K562 (cell line): Measurements from ENCODE around the gene HSPA4L. TPM values are rescaled to one million over a fixed set of nuclear protein-coding genes. Genes with fewer than 3 reads are reported as not detected.

Experiments used
- CBFA2T3 ChIP-seq: fragments of 450-650 bp; IDR thresholded peaks from 2 replicates; pipeline ENCODE4 v1.6.1; 2017
- CBX2 ChIP-seq: fragments of 200-600 bp; sonication (generic); IDR thresholded peaks from one replicate; pipeline ENCODE4 v1.6.1; 2012; ENCODE audit warnings: mild to moderate bottlenecking, low read length, inconsistent platforms; ENCODE audit not compliant: insufficient read depth, poor library complexity, severe bottlenecking
- CBX3 ChIP-seq, 2 experiments: IDR thresholded peaks; 1 replicate in 1 of 2; 2 replicates in 1 of 2; pipeline ENCODE4 v1.6.1; 2012; ENCODE audit warnings: inconsistent platforms in 2 of 2, low read length in 2 of 2, borderline replicate concordance in 1 of 2, control low read depth in 1 of 2
- EGR1 ChIP-seq: fragments of 450-650 bp; conservative IDR thresholded peaks from 2 replicates; pipeline ENCODE4 v1.6.1; 2017; ENCODE audit warnings: mild to moderate bottlenecking
- EP400 ChIP-seq: fragments of 450-650 bp; IDR thresholded peaks from 2 replicates; pipeline ENCODE4 v1.6.1; 2017; ENCODE audit warnings: antibody characterized with exemption, mild to moderate bottlenecking, moderate library complexity
- GATAD2A ChIP-seq: fragments of 450-650 bp; IDR thresholded peaks from 2 replicates; pipeline ENCODE4 v1.6.1; 2017
- HOXB6 ChIP-seq: fragments of 250-450 bp; sonication (Bioruptor Pico); IDR thresholded peaks from 2 replicates; pipeline ENCODE4 v1.5.1; 2022; ENCODE audit warnings: mild to moderate bottlenecking, borderline replicate concordance
- ILF3 ChIP-seq: fragments of 450-650 bp; IDR thresholded peaks from 2 replicates; pipeline ENCODE4 v1.6.1; 2018; ENCODE audit warnings: antibody characterized with exemption, mild to moderate bottlenecking, moderate library complexity, borderline replicate concordance
- MEF2A ChIP-seq: IDR thresholded peaks from 2 replicates; pipeline ENCODE4 v1.6.1; 2011; ENCODE audit warnings: low read depth, mild to moderate bottlenecking, low read length, moderate library complexity; ENCODE audit not compliant: control insufficient read depth
- MYBL2 ChIP-seq, 2 experiments: fragments of 450-650 bp in 1 of 2; sonication (generic) in 1 of 2; formaldehyde crosslinking in 1 of 2; IDR thresholded peaks; 2 replicates each; pipeline versions ENCODE4 v1.6.1 to v1.8.1; 2017 to 2022; ENCODE audit warnings: borderline replicate concordance in 1 of 2, inconsistent platforms in 1 of 2, low read depth in 1 of 2, mild to moderate bottlenecking in 1 of 2, missing genetic modification reagents in 1 of 2, moderate library complexity in 1 of 2
- NR2C1 ChIP-seq, 2 experiments: fragments of 450-650 bp; IDR thresholded peaks; 2 replicates each; pipeline ENCODE4 v1.6.1; 2017; ENCODE audit warnings: mild to moderate bottlenecking in 2 of 2, antibody characterized with exemption in 1 of 2, inconsistent platforms in 1 of 2, missing compliant biosample characterization in 1 of 2, missing genetic modification characterization in 1 of 2
- NUFIP1 ChIP-seq: fragments of 450-650 bp; IDR thresholded peaks from 2 replicates; pipeline ENCODE4 v1.6.1; 2018; ENCODE audit not compliant: partially characterized antibody
- PRMT5 ChIP-seq: sonication (generic); formaldehyde crosslinking; IDR thresholded peaks from 2 replicates; pipeline ENCODE4 v1.5.0; 2020; ENCODE audit warnings: missing genetic modification reagents
- RBM17 ChIP-seq: fragments of 200-400 bp; formaldehyde crosslinking; IDR thresholded peaks from 2 replicates; pipeline ENCODE4 v1.6.1; 2017; ENCODE audit warnings: low read depth, mild to moderate bottlenecking, low read length, borderline replicate concordance
- SP1 ChIP-seq: sonication (generic); formaldehyde crosslinking; IDR thresholded peaks from 2 replicates; pipeline ENCODE4 v1.8.1; 2022; ENCODE audit warnings: mild to moderate bottlenecking, missing genetic modification reagents
- TAF9B ChIP-seq: fragments of 450-650 bp; IDR thresholded peaks from 2 replicates; pipeline ENCODE4 v1.6.1; 2018; ENCODE audit warnings: mild to moderate bottlenecking; ENCODE audit not compliant: partially characterized antibody
- TBL1XR1 ChIP-seq, 2 experiments: IDR thresholded peaks; 2 replicates each; pipeline ENCODE4 v1.6.1; 2012; ENCODE audit warnings: improper control_type of control experiment in 2 of 2, low read length in 2 of 2, mild to moderate bottlenecking in 1 of 2
- ZNF165 ChIP-seq: fragments of 250-450 bp; sonication (Bioruptor Pico); IDR thresholded peaks from 2 replicates; pipeline ENCODE4 v1.4.0; 2020; ENCODE audit warnings: borderline replicate concordance
- ZNF23 ChIP-seq: fragments of 250-450 bp; sonication (Bioruptor Pico); IDR thresholded peaks from 2 replicates; pipeline ENCODE4 v1.4.0; 2020; ENCODE audit warnings: mild to moderate bottlenecking
- ZNF41 ChIP-seq: fragments of 250-450 bp; sonication (Bioruptor Pico); conservative IDR thresholded peaks from 2 replicates; pipeline ENCODE4 v1.4.0; 2020; ENCODE audit warnings: mild to moderate bottlenecking
- polyA plus RNA-seq, 8 experiments: library from polyadenylated mRNA; depleted of rRNA in 4 of 8; stranded (reverse) in 5 of 8; unstranded in 3 of 8; fragments of >200 nt; fragmentation: Nextera tagmentation in 2 of 8; fragmentation: Illumina TruSeq in 1 of 8; extraction: Ambion mirVana in 2 of 8; extraction: Trizol in 1 of 8; gene quantifications; 2 replicates each; pipeline versions ENCODE4 v1.2.1 to v1.2.3, GENCODE V29; 2011 to 2014; ENCODE audit warnings: inconsistent platforms in 1 of 8, missing spikeins in 1 of 8
- total RNA-seq, 7 experiments: library from RNA; depleted of rRNA in 6 of 7; stranded (reverse); fragments of >200 nt in 6 of 7; fragmentation: Illumina TruSeq in 2 of 7; extraction: Trizol in 2 of 7; gene quantifications; 2 replicates each; pipeline versions ENCODE4 v1.2.1 to v1.2.3, GENCODE V29; 2011 to 2021; ENCODE audit warnings: low replicate concordance in 1 of 7
- TF ChIP-seq, protein P1 (sequence below): sonication (generic); formaldehyde crosslinking; IDR thresholded peaks from 2 replicates; pipeline ENCODE4 v1.8.1; 2023; ENCODE audit warnings: mild to moderate bottlenecking, missing genetic modification reagents
- TF ChIP-seq, protein P2 (sequence below): fragments of 450-650 bp; IDR thresholded peaks from 2 replicates; pipeline ENCODE4 v1.6.1; 2018; ENCODE audit warnings: mild to moderate bottlenecking, low read depth; ENCODE audit not compliant: partially characterized antibody
- TF ChIP-seq, protein P3 (sequence below): fragments of 250-450 bp; sonication (Bioruptor Pico); IDR thresholded peaks from 2 replicates; pipeline ENCODE4 v1.8.0; 2022; ENCODE audit warnings: moderate library complexity, mild to moderate bottlenecking, inconsistent platforms
- TF ChIP-seq, protein P4 (sequence below), 2 experiments: IDR thresholded peaks in 1 of 2; conservative IDR thresholded peaks in 1 of 2; 2 replicates each; pipeline ENCODE4 v1.6.1; 2016; ENCODE audit warnings: low read depth in 2 of 2, mild to moderate bottlenecking in 1 of 2, missing compliant biosample characterization in 1 of 2, missing genetic modification characterization in 1 of 2, moderate library complexity in 1 of 2

Gene HSPA4L
- total and polyA plus RNA-seq, 9 of the 15 experiments (the other 6 are each of a cell fraction or from before 2014, with no cell fraction given): 12.3 to 37.0 (median 21.7) TPM

DNA sequence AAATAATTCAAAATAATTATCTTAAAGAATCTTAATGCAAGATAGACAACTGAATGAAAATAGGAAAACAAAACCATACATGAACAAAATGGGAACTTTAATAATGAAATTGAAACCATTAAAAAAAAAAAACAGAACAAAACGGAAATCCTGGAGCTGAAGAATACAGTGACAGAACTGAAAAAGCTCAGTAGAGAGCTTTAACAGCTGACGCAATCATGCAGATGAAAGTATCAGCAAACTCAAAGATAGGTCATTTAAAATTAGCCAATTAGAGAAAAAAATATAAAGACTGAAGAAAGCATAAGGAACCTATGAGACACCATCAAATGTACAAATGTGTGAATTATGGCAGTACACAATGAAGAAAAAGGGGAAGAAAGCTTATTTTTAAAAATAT, 33.2 kb upstream of the HSPA4L start (continued):
- peak in 1 of 2 experiments; percentile 99; a peak in 2 of 3 replicates for TF ChIP-seq CBX3 (IDR thresholded peaks at IDR 0.05; ENCODE audit: borderline replicate concordance in 1 of 2, low read length in 2 of 2)
- no peak for TF ChIP-seq GATAD2A
- TF ChIP-seq PRMT5 (CRISPR knock-in tag): no peak
- no peak for TF ChIP-seq CBFA2T3
- TF ChIP-seq EGR1: no peak
- TF ChIP-seq, protein P1, sequence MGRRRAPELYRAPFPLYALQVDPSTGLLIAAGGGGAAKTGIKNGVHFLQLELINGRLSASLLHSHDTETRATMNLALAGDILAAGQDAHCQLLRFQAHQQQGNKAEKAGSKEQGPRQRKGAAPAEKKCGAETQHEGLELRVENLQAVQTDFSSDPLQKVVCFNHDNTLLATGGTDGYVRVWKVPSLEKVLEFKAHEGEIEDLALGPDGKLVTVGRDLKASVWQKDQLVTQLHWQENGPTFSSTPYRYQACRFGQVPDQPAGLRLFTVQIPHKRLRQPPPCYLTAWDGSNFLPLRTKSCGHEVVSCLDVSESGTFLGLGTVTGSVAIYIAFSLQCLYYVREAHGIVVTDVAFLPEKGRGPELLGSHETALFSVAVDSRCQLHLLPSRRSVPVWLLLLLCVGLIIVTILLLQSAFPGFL: no peak
- no peak for TF ChIP-seq NR2C1 (IDR thresholded peaks at IDR 0.05)
- no peak for TF ChIP-seq NR2C1 (tag; IDR thresholded peaks at IDR 0.05)
- no peak for TF ChIP-seq ZNF41 (CRISPR knock-in tag)
- TF ChIP-seq, protein P2, sequence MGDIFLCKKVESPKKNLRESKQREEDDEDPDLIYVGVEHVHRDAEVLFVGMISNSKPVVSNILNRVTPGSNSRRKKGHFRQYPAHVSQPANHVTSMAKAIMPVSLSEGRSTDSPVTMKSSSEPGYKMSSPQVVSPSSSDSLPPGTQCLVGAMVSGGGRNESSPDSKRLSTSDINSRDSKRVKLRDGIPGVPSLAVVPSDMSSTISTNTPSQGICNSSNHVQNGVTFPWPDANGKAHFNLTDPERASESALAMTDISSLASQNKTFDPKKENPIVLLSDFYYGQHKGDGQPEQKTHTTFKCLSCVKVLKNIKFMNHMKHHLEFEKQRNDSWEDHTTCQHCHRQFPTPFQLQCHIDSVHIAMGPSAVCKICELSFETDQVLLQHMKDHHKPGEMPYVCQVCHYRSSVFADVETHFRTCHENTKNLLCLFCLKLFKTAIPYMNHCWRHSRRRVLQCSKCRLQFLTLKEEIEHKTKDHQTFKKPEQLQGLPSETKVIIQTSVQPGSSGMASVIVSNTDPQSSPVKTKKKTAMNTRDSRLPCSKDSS: peak; percentile 93
- no peak for TF ChIP-seq TBL1XR1 (IDR thresholded peaks at IDR 0.05; ENCODE audit: low read length in 2 of 2)
- no peak for TF ChIP-seq EP400
- TF ChIP-seq ILF3: no peak
- no peak for TF ChIP-seq ZNF23 (CRISPR knock-in tag)
- no peak for TF ChIP-seq NUFIP1
- TF ChIP-seq, protein P3, sequence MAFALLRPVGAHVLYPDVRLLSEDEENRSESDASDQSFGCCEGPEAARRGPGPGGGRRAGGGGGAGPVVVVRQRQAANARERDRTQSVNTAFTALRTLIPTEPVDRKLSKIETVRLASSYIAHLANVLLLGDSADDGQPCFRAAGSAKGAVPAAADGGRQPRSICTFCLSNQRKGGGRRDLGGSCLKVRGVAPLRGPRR (CRISPR knock-in tag): no peak
- no peak for TF ChIP-seq MEF2A
- no peak for TF ChIP-seq TAF9B
- TF ChIP-seq ZNF165 (CRISPR knock-in tag): no peak
- TF ChIP-seq CBX2: no peak
- TF ChIP-seq RBM17: no peak
- TF ChIP-seq, protein P4, sequence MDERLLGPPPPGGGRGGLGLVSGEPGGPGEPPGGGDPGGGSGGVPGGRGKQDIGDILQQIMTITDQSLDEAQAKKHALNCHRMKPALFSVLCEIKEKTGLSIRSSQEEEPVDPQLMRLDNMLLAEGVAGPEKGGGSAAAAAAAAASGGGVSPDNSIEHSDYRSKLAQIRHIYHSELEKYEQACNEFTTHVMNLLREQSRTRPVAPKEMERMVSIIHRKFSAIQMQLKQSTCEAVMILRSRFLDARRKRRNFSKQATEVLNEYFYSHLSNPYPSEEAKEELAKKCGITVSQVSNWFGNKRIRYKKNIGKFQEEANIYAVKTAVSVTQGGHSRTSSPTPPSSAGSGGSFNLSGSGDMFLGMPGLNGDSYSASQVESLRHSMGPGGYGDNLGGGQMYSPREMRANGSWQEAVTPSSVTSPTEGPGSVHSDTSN (CRISPR knock-in tag; IDR thresholded peaks at IDR 0.05; ENCODE audit: low read depth): no peak
- TF ChIP-seq, protein P4 (tag; conservative IDR thresholded peaks at IDR 0.05; ENCODE audit: low read depth): no peak
- no peak for TF ChIP-seq MYBL2 (IDR thresholded peaks at IDR 0.05; ENCODE audit: low read depth)
- TF ChIP-seq MYBL2 (CRISPR knock-in tag; IDR thresholded peaks at IDR 0.05; ENCODE audit: borderline replicate concordance): no peak
- no peak for TF ChIP-seq HOXB6 (CRISPR knock-in tag)
- TF ChIP-seq SP1 (CRISPR knock-in tag): no peak
